ENCODE results near the gene MYO9B.

DNA sequence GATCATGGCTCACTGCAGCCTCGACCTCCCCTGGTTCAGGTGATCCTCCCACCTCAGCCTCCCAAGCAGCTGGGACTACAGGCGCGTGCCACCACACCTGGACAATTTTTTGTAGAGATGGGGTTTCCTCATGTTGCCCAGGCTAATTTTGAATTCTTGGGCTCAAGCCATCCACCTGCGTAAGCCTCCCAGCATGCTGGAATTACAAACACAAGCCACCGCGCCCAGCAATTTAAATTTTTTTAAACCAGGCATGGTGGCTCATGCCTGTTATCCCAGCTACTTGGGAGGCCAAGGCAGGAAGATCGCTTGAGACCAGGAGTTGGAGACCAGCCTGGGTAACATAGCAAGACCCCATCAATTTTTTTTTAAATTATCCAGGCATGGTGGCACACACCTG is 79.7 kb downstream of the MYO9B start:
- TF ChIP-seq CTCF (conservative IDR thresholded peaks at IDR 0.05): no peak
- no peak for TF ChIP-seq EZH2 (IDR thresholded peaks at IDR 0.05; ENCODE audit: low read depth)

All from PC-9 (cell line).